Testis (tissue), 3 donors: Measurements from ENCODE around the gene FCGBP. TPM values are rescaled to one million over a fixed set of nuclear protein-coding genes. Genes with fewer than 3 reads are reported as not detected.
"Not testable (repeated sequence)": the region's sequence is repeated elsewhere in the genome, so short reads cannot be mapped to it uniquely, and the experiment has no call there.

Source experiments
- DNase-seq: peaks from one replicate; pipeline ENCODE4 v3.0.0-alpha.2; 2019
- H3K27ac ChIP-seq, 2 donors: fragments of 200-600 bp; sonication (generic); one replicate each; pipeline ENCODE4 v1.5.1; 2019
- H3K27me3 ChIP-seq: fragments of 200-600 bp; sonication (generic); one replicate; pipeline ENCODE4 v1.5.1; 2019
- H3K36me3 ChIP-seq: fragments of 200-600 bp; sonication (generic); one replicate; pipeline ENCODE4 v1.5.1; 2017; ENCODE audit warnings: low read depth; ENCODE audit errors: missing control alignments
- H3K4me1 ChIP-seq: fragments of 200-600 bp; sonication (generic); one replicate; pipeline ENCODE4 v1.5.1; 2019
- H3K4me3 ChIP-seq, 2 donors: fragments of 200-600 bp; sonication (generic); one replicate each; pipeline ENCODE4 v1.5.1; 2017 to 2019
- H3K9me3 ChIP-seq: fragments of 200-600 bp; sonication (generic); one replicate; pipeline ENCODE4 v1.5.1; 2017
- WGBS, 2 donors: methylation state at CpG; one replicate each; pipeline ENCODE4 v1.1.5; 2018; 5-methylcytosine and 5-hydroxymethylcytosine counted together
- intact Hi-C: fragments of 100-400 bp; cut with DNase I; formaldehyde crosslinking; loops from one replicate; pipeline ENCODE4 v1.15.1; 2023; ENCODE audit warnings: low total_unique reads
- polyA plus RNA-seq: library from polyadenylated mRNA; stranded (reverse); fragments of 350-450 nt; fragmentation: Illumina TruSeq; extraction: RNeasy Lipid Tissue Mini Kit (QIAGEN cat#74804); gene quantifications from one replicate; pipeline ENCODE4 v1.2.3, GENCODE V29; 2014; ENCODE audit warnings: low read depth, low replicate concordance; ENCODE audit not compliant: insufficient read depth
- total RNA-seq, 2 donors: library from RNA; depleted of rRNA; stranded (reverse); fragments of >200 nt; gene quantifications; one replicate each; pipeline ENCODE4 v1.2.3, GENCODE V29; 2016
- TF ChIP-seq, protein P1 (sequence below), 3 experiments: fragments of 450-650 bp in 2 of 3; fragments of 200-600 bp in 1 of 3; sonication (generic) in 1 of 3; IDR thresholded peaks; one replicate each; pipeline ENCODE4 v1.5.1; 2016 to 2019; ENCODE audit warnings: antibody characterized with exemption in 3 of 3, mild to moderate bottlenecking in 2 of 3, moderate library complexity in 1 of 3

FCGBP gene
- total and polyA plus RNA-seq, 3 donors from 2014 or later: 6.7 to 18.8 (median 15.9) TPM

DNA sequence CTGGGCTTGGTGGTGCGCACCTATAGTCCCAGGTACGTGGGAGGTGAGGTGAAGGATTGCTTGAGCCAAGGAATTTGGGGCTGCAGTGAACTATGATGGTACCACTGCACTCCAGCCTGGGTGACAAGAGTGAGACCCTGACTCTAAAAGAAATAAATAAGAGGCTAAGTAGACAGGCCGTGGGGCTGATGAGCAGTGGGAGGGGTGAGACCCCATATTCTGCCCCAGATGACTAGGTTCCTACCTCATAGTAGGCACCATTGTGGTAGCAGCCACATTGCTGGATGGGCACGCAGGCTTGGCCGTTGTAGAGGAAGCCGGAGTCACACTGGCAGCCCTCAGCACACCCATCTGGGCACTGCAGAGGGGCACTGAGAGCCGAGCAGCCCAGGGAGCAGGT lies 32.8 kb downstream of the FCGBP start:
- H3K9me3 ChIP-seq, intact Hi-C loops, H3K4me3 ChIP-seq, H3K27ac ChIP-seq, DNase-seq, H3K27me3 ChIP-seq, H3K36me3 ChIP-seq, H3K4me1 ChIP-seq: not testable (repeated sequence)
- WGBS, 2 donors: 100% methylated on average over 1 of the region's 7 CpGs

DNA sequence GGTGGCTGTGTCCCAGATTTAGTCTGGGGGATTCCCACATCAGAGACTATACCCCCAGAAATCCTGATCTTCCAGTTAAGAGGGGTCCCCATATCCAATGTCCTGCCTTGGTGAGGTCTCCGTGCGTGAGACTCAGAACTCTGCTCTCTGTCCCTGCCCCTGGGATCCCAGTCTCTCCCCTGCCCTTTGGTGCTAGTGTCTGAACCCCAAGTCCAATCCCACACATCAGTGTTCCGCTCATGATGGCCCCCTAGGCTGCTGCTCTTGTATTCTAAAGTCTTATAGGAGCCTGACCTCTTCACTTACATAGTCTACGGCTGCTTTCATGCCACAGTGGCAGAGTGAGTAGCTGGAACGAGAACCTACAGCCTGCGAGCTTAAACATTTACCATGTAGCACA lies 35.6 kb downstream of the FCGBP start:
- WGBS, 2 donors: 19 to 51% methylated on average over 3 of the region's 6 CpGs
- DNase-seq: not testable (repeated sequence)

DNA sequence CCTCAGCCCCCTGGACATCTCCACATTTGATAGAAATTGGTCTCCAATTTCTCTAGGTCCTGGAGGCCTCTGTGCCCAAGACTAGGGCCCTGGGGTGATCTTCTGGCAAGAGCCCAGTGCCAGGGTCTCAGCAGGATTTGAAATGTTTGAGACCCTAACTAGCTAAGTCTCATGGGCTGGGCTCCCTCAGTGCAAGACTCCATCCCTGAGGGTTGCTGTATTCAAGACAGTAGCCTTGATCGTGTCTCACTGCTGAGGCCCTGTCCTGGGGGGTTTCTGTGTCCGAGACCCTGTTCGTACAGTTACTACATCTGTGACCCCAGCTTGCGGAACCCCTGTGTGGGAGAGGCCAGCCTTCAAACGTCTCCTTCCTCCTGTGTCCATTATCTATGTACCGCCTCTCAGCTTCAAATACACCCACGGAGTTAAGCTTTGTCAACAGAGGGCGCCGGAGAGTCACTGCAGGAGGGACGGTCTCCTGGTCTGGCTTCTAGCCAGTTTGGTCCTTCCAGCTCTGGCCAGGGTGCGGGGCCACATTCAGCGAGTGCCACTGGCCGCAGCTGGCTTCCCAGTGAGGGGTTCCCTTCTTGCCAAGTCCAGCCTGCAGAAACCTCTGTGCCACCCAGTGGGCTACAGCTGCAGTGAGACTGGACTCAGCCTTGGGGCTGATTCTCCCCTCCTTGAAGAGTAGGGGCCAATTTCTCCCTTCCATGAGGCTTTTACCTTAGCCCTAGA lies 36.8 kb downstream of the FCGBP start:
- H3K36me3 ChIP-seq, H3K27ac ChIP-seq, H3K4me3 ChIP-seq, H3K9me3 ChIP-seq, H3K4me1 ChIP-seq, H3K27me3 ChIP-seq, DNase-seq, intact Hi-C loops: not testable (repeated sequence)
- WGBS, 2 donors: 21 to 29% methylated on average over 5 to 6 of the region's 13 CpGs
- TF ChIP-seq, protein P1, sequence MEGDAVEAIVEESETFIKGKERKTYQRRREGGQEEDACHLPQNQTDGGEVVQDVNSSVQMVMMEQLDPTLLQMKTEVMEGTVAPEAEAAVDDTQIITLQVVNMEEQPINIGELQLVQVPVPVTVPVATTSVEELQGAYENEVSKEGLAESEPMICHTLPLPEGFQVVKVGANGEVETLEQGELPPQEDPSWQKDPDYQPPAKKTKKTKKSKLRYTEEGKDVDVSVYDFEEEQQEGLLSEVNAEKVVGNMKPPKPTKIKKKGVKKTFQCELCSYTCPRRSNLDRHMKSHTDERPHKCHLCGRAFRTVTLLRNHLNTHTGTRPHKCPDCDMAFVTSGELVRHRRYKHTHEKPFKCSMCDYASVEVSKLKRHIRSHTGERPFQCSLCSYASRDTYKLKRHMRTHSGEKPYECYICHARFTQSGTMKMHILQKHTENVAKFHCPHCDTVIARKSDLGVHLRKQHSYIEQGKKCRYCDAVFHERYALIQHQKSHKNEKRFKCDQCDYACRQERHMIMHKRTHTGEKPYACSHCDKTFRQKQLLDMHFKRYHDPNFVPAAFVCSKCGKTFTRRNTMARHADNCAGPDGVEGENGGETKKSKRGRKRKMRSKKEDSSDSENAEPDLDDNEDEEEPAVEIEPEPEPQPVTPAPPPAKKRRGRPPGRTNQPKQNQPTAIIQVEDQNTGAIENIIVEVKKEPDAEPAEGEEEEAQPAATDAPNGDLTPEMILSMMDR (IDR thresholded peaks at IDR 0.05): peak in 1 of 3 experiments; percentile 13

More for the DNA sequence above, 35.6 kb downstream of the FCGBP start:
- H3K36me3 ChIP-seq, H3K4me3 ChIP-seq, H3K4me1 ChIP-seq, H3K27ac ChIP-seq, intact Hi-C loops, H3K27me3 ChIP-seq, H3K9me3 ChIP-seq: not testable (repeated sequence)

DNA sequence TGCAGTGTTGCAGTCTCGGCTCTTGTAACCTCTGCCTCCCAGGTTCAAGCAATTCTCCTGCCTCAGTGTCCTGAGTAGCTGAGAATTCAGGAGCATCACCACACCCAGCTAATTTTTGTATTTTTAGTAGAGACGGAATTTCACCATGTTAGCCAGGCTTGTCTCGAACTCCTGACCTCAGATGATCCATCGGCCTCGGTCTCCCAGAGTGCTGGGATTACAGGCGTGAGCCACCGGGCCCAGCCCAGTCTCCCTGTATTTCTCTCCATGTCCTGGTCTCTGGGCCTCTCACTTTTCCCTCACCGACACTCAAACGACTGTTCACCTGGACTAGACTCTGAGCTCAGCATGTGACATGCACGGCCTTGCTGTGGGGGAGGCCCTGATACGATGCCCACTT lies 39.3 kb downstream of the FCGBP start:
- intact Hi-C loops, DNase-seq, H3K36me3 ChIP-seq, H3K4me1 ChIP-seq, H3K27ac ChIP-seq, H3K9me3 ChIP-seq, H3K4me3 ChIP-seq, H3K27me3 ChIP-seq: not testable (repeated sequence)
- WGBS, 2 donors: 88 to 90% methylated on average over 8 to 10 of the region's 11 CpGs

DNA sequence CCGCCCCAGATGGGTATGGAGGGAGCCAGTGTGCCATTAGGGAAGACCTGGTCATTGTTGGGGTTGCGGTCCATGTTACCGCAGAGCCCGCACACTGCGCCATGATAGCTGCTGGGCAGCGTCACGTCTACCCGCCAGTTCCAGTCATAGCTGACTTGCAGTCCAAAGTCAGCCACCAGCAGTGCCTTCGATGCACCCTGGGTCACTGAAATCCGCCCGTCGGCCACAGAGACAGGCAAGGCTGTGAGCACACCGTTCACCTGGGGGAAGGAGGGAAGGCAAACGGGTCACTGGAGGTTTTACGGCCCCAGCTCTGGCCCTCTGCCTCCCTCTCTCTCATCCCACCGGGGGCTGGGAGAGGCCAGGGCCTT lies 40.2 kb downstream of the FCGBP start:
- H3K36me3 ChIP-seq, H3K27ac ChIP-seq, DNase-seq, H3K9me3 ChIP-seq, intact Hi-C loops, H3K27me3 ChIP-seq, H3K4me3 ChIP-seq, H3K4me1 ChIP-seq: not testable (repeated sequence)
- WGBS, 2 donors: 100% methylated on average over 1 to 7 of the region's 16 CpGs

DNA sequence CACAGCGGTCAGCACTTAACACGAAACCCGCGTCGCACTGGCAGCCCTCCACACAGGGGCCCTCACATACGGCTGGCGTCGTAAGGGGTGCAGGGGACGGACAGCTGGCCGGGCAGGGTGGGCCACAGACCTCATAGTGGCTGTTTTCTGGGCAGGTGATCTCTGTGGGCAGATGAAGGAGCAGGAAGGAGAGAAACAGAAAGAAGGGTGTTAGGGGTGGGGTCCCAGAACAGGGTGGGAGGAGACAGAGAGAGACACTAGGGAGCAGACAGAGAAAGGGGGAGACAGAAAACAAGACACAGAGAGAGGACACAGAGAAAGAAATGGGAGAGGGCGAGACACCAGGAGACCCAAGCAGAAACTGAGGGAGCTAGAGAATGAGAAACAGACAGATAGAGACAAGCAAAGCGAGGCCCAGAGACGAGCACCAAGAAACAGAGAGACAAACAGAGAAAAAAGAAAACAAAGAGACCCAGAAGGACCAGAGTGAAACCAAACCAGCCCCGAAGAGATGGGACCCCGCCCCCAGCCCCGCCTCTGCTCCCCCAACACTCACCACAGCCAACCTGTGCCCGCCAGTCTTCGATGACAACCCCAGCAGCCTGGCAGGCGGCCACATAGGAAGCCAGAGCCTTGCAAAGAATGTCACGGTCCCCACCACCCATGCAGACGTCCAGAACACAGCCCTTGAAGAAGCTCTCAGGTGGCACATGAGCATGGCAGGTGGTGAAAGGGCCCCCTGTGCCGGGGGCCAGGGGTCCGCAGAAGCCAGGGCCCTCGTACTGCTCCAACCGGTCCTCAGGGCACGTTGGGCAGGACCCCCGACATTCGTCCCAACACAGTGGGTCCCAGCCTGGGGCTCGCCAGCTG lies 40.8 kb downstream of the FCGBP start:
- intact Hi-C loops, H3K27me3 ChIP-seq, H3K9me3 ChIP-seq, H3K4me3 ChIP-seq, DNase-seq, H3K27ac ChIP-seq, H3K4me1 ChIP-seq, H3K36me3 ChIP-seq: not testable (repeated sequence)
- WGBS, 2 donors: 76 to 81% methylated on average over 23 to 28 of the region's 29 CpGs

DNA sequence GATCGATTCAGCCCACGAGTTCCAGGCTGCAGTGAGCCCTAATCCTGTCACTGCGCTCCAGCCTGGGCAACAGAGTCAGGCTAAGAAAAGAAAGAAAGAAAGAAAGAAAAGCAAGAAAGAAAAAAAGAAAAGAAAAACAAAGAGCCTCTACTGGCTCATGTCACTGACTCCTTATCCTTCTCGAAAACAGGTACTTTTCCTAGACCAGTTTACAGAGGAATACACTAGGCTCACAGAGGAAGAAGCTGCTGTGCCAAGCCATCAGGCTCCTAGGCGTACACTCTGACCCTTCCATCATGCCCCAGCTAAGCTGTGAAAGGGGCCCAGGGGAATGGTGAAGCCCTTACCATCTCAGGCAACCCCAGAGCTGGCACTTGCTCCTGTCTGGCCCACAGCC lies 41.9 kb downstream of the FCGBP start:
- WGBS, 2 donors: 71% methylated on average over 5 of the region's 5 CpGs
- H3K36me3 ChIP-seq, H3K27ac ChIP-seq, H3K4me3 ChIP-seq, H3K27me3 ChIP-seq, DNase-seq, intact Hi-C loops, H3K9me3 ChIP-seq, H3K4me1 ChIP-seq: not testable (repeated sequence)

DNA sequence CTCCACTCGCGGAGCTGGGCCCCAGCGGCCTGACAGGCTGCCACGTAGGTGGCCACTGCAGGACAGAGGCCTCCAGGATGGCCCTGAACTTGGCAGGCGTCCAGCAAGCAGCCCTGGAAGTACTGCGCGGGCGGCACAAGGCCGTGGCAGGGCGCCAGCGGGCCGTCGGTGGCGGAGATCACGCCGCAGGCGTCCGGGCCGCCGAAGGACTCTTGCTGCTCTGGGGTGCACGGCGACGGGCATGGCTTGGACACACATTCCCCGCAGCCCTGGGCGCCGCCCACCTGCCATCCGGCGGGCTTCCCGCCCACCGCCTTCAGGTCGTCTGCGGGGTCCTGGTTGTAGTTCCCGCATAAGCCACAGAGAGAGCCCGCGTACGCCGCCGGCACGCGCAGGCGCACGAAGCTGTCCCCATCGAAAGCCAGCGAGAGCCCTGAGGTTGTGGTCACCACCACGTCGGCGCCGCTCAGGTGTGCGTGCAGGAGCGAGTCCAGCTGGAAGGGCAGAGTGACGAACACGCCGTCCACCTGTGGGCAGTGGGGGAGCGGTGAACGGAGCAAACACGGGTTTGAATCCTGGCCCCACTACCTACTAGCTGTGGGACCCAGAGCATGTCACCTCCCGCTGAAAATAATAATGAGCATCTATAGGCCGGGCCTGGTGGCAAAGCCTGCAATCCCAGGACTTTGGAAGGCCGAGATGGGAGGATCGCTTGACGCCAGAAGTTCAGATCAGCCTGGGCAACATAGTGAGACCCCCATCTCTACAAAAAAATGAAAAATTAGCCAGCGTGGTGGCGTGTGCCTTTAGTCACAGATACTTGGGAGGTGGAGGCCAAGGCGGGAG lies 42.6 kb downstream of the FCGBP start:
- H3K27ac ChIP-seq, H3K36me3 ChIP-seq, H3K4me1 ChIP-seq, H3K9me3 ChIP-seq, H3K27me3 ChIP-seq, intact Hi-C loops: not testable (repeated sequence)
- peak; percentile 78 for DNase-seq
- 32 to 48% methylated on average over 36 to 61 of the region's 64 CpGs for WGBS, 2 donors
- H3K4me3 ChIP-seq: peak overlapping the region; percentile 7 to 19
